ENCODE results near the gene MAML3. TPM values are rescaled to one million over a fixed set of nuclear protein-coding genes. Genes with fewer than 3 reads are reported as not detected.

Gene MAML3
- total RNA-seq, 6 donors from 2014 or later = 9.6 to 31.4 (median 14.5) TPM

GRCh38 chr4:140059159-140059558, 94.8 kb downstream of the MAML3 start:
- Histone ChIP-seq H3K9me3 (no peaks in the 10 kb centered on the region), H3K27me3 (no peaks in the 10 kb centered on the region), H3K36me3 (no peaks in the 10 kb centered on the region), H3K4me3 (no peak overlapping the region), H3K27ac (peak overlapping the region in 2 of 4 donors; percentile 54 to 63), H3K4me1 (peaks cover 8 to 23% (median 10%) of the 10 kb centered on the region in 4 donors)
- no peak for ATAC-seq (ENCODE audit: low FRiP score in 2 of 2)
- WGBS, 2 donors = 23 to 25% methylated on average over 1 of the region's 1 CpG
- peak in 1 of 2 donors; percentile 75 for DNase-seq
- TF ChIP-seq POLR2AphosphoS5 (IDR thresholded peaks at IDR 0.05) (peak in 1 of 2 donors; percentile 31), POLR2A (IDR thresholded peaks at IDR 0.05) (no peak), EP300 (IDR thresholded peaks at IDR 0.05) (peak in 1 of 4 donors; percentile 85)
- TF ChIP-seq, protein P1, sequence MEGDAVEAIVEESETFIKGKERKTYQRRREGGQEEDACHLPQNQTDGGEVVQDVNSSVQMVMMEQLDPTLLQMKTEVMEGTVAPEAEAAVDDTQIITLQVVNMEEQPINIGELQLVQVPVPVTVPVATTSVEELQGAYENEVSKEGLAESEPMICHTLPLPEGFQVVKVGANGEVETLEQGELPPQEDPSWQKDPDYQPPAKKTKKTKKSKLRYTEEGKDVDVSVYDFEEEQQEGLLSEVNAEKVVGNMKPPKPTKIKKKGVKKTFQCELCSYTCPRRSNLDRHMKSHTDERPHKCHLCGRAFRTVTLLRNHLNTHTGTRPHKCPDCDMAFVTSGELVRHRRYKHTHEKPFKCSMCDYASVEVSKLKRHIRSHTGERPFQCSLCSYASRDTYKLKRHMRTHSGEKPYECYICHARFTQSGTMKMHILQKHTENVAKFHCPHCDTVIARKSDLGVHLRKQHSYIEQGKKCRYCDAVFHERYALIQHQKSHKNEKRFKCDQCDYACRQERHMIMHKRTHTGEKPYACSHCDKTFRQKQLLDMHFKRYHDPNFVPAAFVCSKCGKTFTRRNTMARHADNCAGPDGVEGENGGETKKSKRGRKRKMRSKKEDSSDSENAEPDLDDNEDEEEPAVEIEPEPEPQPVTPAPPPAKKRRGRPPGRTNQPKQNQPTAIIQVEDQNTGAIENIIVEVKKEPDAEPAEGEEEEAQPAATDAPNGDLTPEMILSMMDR (IDR thresholded peaks at IDR 0.05) = no peak

GRCh38 chr4:140057701-140058100, 96.3 kb downstream of the MAML3 start:
- 70 to 75% methylated on average over 2 of the region's 2 CpGs for WGBS, 2 donors

GRCh38 chr4:140056015-140056414, 98.0 kb downstream of the MAML3 start:
- ATAC-seq (ENCODE audit: low FRiP score in 2 of 2) (peak in 1 of 2 donors; percentile 67), DNase-seq (peak in 1 of 2 donors; percentile 56)
- no peaks in the 10 kb centered on the region for H3K27me3 ChIP-seq
- 72 to 79% methylated on average over 3 of the region's 3 CpGs for WGBS, 2 donors
- H3K4me1 ChIP-seq = peaks cover 8 to 19% (median 11%) of the 10 kb centered on the region in 4 donors
- no peak overlapping the region for H3K27ac ChIP-seq
- no peaks in the 10 kb centered on the region for H3K9me3 ChIP-seq
- H3K36me3 ChIP-seq = no peaks in the 10 kb centered on the region
- TF ChIP-seq EP300 (IDR thresholded peaks at IDR 0.05) = no peak
- TF ChIP-seq, protein P1 (IDR thresholded peaks at IDR 0.05) = no peak
- TF ChIP-seq POLR2AphosphoS5 (IDR thresholded peaks at IDR 0.05) = no peak
- no peak for TF ChIP-seq POLR2A (IDR thresholded peaks at IDR 0.05)
- no peak overlapping the region for H3K4me3 ChIP-seq

More at GRCh38 chr4:140057701-140058100, 96.3 kb downstream of the MAML3 start:
- Histone ChIP-seq H3K4me3 (no peak overlapping the region), H3K9me3 (no peaks in the 10 kb centered on the region), H3K27ac (no peak overlapping the region), H3K27me3 (no peaks in the 10 kb centered on the region), H3K4me1 (peaks cover 8 to 23% (median 11%) of the 10 kb centered on the region in 4 donors), H3K36me3 (no peaks in the 10 kb centered on the region)
- TF ChIP-seq POLR2AphosphoS5 (IDR thresholded peaks at IDR 0.05) (no peak), EP300 (IDR thresholded peaks at IDR 0.05) (no peak), POLR2A (IDR thresholded peaks at IDR 0.05) (no peak)
- TF ChIP-seq, protein P1 (IDR thresholded peaks at IDR 0.05) = no peak
- ATAC-seq (ENCODE audit: low FRiP score in 2 of 2) (no peak), DNase-seq (no peak)

GRCh38 chr4:140054861-140055260, 99.1 kb downstream of the MAML3 start:
- 41 to 63% methylated on average over 1 of the region's 1 CpG for WGBS, 2 donors
- Histone ChIP-seq H3K9me3 (no peaks in the 10 kb centered on the region), H3K4me3 (no peak overlapping the region), H3K36me3 (no peaks in the 10 kb centered on the region), H3K27me3 (no peaks in the 10 kb centered on the region), H3K27ac (no peak overlapping the region), H3K4me1 (peaks cover 12 to 23% (median 16%) of the 10 kb centered on the region in 4 donors)
- DNase-seq = no peak
- TF ChIP-seq POLR2AphosphoS5 (IDR thresholded peaks at IDR 0.05) (no peak), EP300 (IDR thresholded peaks at IDR 0.05) (no peak), POLR2A (IDR thresholded peaks at IDR 0.05) (no peak)
- TF ChIP-seq, protein P1 (IDR thresholded peaks at IDR 0.05) = no peak
- ATAC-seq (ENCODE audit: low FRiP score in 2 of 2) = no peak

GRCh38 chr4:140053185-140053584, 100.8 kb downstream of the MAML3 start:
- DNase-seq (no peak), ATAC-seq (ENCODE audit: low FRiP score in 2 of 2) (no peak)
- TF ChIP-seq POLR2AphosphoS5 (IDR thresholded peaks at IDR 0.05) (no peak), POLR2A (IDR thresholded peaks at IDR 0.05) (no peak), EP300 (IDR thresholded peaks at IDR 0.05) (no peak)
- TF ChIP-seq, protein P1 (IDR thresholded peaks at IDR 0.05) = no peak
- peaks cover 15 to 23% (median 21%) of the 10 kb centered on the region in 4 donors for H3K4me1 ChIP-seq
- no peak overlapping the region for H3K4me3 ChIP-seq
- 88 to 92% methylated on average over 4 of the region's 4 CpGs for WGBS, 2 donors
- no peaks in the 10 kb centered on the region for H3K36me3 ChIP-seq
- no peaks in the 10 kb centered on the region for H3K9me3 ChIP-seq
- H3K27me3 ChIP-seq = no peaks in the 10 kb centered on the region
- H3K27ac ChIP-seq = no peak overlapping the region

Measured in upper lobe of left lung (tissue), 6 donors.